HG03095 (cell line): Measurements from ENCODE around the gene RARRES1.

Experiments
- ATAC-seq: cut with Tn5 transposase; IDR thresholded peaks from one replicate; pipeline ENCODE4 v1.9.1; 2021; ENCODE audit warnings: moderate library complexity; ENCODE audit not compliant: unreplicated experiment

The RARRES1 gene, protein sequence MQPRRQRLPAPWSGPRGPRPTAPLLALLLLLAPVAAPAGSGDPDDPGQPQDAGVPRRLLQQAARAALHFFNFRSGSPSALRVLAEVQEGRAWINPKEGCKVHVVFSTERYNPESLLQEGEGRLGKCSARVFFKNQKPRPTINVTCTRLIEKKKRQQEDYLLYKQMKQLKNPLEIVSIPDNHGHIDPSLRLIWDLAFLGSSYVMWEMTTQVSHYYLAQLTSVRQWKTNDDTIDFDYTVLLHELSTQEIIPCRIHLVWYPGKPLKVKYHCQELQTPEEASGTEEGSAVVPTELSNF

GRCh38 chr3:158731938-158732855 is at the start of gene RARRES1:
Gene RARRES1, minus strand, starts transcription at chr3:158732457. Its CDS starts 42 bp downstream, at chr3:158732415.
- ATAC-seq = peak; percentile 66

GRCh38 chr3:158781849-158782248 is 49.6 kb upstream of the RARRES1 start:
- no peak for ATAC-seq

DNA sequence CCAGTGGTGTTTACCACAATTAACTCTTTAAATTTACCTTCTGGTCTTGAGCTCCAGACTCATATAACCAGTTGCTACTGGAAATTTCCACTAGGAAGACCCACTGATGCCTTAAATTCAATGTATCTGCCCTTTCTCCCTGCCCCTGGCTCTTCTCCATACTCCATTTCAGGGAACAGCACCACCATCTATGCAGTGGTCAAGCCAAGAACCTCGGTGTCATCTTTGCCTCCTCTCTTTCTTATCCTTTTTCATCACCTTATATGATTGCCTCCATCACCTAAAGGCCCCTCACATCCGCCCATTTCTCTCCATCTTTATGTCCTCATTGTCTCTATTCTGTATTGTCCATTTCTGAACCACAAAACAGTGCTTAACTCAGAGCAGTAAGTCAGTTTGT is 48.9 kb upstream of the RARRES1 start:
- no peak for ATAC-seq

DNA sequence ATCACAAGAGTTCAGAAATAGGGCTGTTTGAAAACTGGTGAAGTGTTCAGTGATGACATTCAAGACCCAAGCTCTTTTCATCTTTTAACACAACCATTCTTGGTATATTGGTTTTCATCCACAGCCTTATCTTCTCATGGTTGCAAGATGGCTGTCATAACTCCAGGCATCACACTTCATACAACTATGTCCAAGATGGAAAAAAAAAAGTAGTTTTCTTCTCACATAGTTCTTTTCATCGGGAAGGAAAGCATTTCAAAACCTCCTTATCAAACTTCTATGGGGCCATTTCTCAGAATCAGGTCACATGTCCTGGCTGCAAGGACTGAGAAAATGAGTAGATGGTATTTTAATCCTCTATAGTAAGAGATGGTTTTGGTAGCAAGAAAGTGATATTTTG is 48.5 kb upstream of the RARRES1 start:
- ATAC-seq = no peak

GRCh38 chr3:158777161-158777873 is 45.1 kb upstream of the RARRES1 start:
- ATAC-seq = no peak

DNA sequence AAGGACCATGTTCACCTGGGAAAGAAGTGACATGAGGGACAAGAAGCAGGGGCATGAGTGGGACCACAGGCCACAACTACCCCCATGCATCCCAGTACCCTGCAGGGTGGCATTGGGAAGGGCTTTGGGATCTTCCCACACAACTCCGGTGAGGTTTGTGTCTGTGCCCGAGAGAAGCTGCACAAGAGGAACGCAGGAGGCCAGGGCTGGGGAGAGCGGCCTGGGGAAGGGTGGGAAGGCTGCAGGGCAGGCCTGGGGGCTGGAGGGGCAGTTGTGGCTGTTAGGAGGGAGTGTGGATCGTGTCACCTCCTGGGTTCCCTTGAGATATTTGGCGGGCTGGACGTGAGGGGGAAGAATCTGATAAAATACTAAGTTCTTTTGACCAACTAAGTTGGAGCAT is 44.3 kb upstream of the RARRES1 start:
- ATAC-seq = no peak

GRCh38 chr3:158775426-158776410 is 43.5 kb upstream of the RARRES1 start:
- ATAC-seq = no peak

GRCh38 chr3:158774965-158775364 is 42.7 kb upstream of the RARRES1 start:
- no peak for ATAC-seq

DNA sequence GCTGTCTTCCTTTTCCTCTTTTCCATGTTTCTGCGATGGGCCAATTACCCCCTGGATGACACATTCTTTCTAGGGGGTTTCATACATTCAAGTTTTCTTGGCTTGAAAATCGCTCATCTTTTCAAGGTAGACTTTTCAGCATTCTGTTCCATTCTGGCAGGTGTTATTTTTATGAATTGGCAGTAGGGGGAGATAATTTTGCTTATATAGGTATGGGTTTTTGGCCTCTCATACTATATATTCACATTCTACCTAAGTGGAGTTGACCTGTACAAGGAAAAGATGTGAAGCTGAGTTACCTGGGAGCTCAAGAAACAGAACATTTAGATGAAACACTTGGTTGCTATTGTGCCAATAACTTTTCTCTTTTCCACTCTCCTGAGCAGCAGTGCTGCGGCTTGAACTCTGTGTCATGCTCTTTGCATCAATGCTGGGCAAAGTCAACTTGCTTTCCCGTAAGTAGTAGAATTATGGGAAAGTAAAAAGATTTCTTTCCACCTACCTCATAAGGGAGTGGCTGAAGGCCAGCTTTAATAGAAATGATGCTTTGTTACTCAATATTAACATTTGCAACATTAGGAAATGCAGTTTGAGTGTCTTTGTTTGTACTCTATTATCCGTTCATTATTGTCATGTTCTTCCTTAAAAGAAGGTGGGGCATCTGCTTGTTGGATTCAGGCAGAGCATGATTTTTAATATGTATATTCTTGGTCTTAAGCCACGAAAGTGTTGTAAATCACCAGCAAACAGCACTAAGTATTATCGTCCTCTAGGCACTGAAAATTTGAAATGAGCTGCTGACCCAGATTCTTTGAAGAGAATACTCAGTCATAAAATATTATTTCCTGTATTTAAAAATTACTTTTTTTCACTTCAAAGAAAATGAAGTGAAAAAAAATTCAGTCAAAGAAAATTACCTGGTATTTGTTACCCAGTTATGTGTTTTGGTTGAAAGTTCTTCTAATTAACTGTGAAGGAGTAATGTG is 41.9 kb upstream of the RARRES1 start:
- ATAC-seq = no peak

- ATAC-seq = no peak
Observed at GRCh38 chr3:158773166-158773565, 40.9 kb upstream of the RARRES1 start.

GRCh38 chr3:158771982-158772381 is 39.7 kb upstream of the RARRES1 start:
- no peak for ATAC-seq

DNA sequence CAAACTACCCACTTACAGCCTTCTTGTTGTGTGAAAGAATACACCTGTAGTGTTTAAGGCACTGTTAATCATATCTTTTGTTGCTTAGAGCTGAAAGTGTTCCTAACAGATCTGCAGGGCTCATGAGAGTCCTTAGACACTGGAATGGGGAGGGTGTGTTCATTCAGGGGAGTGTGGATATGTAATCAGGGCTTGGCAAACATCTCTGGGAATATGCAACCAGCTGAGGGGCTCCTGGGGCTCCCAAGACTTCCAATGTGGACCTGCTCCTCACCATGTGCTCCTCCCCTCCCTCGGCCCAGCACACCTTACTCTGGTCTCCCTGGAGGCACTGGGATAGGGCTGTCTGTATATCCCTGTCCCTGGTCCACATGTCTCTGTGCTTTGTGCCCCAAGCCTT is 39.3 kb upstream of the RARRES1 start:
- no peak for ATAC-seq

- ATAC-seq = no peak
Observed at GRCh38 chr3:158770741-158771350, 38.6 kb upstream of the RARRES1 start.

- ATAC-seq = no peak
Observed at GRCh38 chr3:158769952-158770740, 37.9 kb upstream of the RARRES1 start.

DNA sequence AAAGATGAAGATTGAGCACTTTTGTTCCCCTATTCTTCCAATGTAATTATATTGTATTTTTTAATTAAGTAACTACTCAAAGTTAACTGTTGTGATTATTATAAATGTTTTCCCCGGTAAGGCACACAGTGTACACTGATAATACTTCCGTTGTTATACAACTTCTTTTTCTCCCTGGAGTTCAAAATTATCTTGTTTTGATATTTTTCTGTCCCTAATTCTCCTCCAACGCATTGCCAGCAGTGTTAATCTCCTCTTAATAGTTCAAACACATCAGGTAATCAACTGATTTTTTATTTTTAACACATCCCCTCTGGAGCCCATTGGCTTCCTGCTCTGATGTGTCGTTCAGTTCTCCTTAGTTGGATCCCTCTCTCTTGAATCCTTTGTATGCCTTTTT is 37.3 kb upstream of the RARRES1 start:
- ATAC-seq = no peak

DNA sequence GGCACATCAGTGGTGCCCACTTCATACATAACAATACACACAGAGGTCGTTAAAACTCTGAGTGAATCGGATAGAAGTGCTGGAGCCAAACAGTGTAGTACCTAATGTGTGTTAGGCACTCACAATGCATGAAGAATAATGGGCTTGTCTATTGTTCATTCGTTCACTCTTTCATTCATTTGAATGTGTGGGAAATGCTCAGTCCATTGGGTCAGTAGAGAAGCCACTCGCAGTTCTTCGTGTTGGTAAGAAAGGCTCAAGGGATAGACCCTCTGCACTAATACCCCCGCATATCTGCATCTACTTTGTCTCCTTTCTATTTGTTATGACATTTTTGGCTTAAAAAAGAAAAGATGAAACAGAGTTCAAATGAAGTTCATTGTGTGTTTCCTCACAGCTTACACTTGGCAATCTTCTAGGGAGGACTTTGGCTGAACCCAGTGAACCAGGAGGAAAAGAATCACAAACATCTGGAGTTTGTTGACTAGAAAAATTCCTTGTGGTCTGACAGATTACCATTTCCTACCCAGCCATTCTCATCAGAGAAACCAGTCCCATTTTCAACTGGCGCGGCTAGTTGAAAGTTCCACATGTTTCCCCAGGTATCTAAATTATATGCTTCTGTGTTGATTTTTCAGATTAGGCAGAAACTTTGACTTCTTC is 36.8 kb upstream of the RARRES1 start:
- no peak for ATAC-seq

DNA sequence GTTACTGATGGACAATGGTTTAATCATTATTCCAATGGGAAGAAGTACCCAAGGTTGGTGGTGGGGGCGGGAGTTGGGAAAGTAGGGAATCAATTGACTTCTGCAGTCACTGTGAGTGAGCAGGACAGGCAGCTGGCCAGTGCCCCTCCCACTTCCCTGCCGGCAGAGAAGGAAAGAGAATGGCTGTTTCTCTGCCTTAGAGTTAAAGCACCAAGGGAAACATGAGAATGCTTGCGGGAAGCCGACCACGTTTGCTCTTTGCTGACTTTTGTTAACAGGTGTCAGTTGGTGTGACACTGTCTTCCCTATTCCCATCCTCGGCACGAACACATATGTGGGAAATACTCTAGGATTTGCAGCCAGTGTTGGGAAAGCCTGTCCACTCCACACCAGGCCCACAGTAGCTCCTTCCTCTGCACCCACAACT is 36.1 kb upstream of the RARRES1 start:
- ATAC-seq = no peak
